Neuron (in vitro differentiated cells): ENCODE results near the gene INSIG1.

Experiments
- H2AFZ ChIP-seq: one replicate; pipeline ENCODE4 v1.6.1; 2013; ENCODE audit warnings: low read depth, mild to moderate bottlenecking, inconsistent platforms, low read length, moderate library complexity
- H3K27me3 ChIP-seq: one replicate; pipeline ENCODE4 v1.6.1; 2013; ENCODE audit warnings: low read length; ENCODE audit not compliant: insufficient read depth
- H3K36me3 ChIP-seq: one replicate; pipeline ENCODE4 v1.6.1; 2013; ENCODE audit warnings: low read length; ENCODE audit not compliant: insufficient read depth
- H3K4me1 ChIP-seq: one replicate; pipeline ENCODE4 v1.6.1; 2013; ENCODE audit warnings: low read length; ENCODE audit not compliant: insufficient read depth
- H3K4me3 ChIP-seq: 2 replicates; pipeline ENCODE4 v1.5.1; 2013; ENCODE audit warnings: mild to moderate bottlenecking, low read length, moderate library complexity
- H3K9me3 ChIP-seq: one replicate; pipeline ENCODE4 v1.6.1; 2013; ENCODE audit warnings: low read length

INSIG1 gene

DNA sequence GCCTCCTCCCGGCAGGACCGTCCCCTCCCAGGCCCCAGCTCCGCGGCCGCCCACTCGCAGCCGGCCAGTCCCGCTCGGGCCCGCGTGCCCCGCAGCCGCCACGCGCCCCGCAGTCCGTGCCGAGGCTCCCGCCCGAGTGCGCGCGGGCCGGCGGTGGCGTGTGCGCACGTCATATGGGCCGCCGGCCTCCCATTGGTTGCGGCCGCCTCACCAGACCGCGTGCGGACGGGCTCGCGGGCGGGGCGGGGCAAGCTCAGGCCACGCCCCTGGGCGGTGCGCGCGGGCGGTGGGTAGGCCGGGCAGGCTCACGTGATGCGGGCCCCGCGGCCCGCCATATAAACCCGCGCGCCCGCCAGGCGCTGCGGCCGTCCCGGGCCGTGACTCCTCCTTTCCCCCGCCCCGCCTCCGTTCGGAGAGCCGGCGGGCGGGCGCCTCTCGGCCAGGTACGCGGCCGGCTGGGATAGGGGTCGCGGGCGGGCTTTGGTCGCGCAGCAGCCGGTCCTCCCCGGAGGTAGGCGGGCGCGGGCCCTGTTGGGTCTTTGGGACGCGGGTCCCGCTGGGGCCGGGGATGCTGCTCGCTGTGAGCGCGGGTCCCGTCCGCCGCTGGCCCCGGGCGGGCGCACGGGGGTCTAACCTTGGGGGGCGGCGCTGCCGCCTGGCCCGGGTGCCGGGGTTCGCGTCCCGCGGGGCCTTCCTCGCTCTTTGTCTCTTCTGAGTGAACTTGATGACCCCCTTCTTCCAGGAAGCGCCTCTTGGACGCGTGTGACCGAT lies at the start of gene INSIG1:
TSS of gene INSIG1 (plus strand) at position 362 of the 771 bp plus-strand sequence. CDS start at position 770, 408 bp downstream.
- Histone ChIP-seq H3K27me3 (no peaks in the 10 kb centered on the region), H3K4me3 (peak within 1 kb of the TSS; percentile 68)

DNA sequence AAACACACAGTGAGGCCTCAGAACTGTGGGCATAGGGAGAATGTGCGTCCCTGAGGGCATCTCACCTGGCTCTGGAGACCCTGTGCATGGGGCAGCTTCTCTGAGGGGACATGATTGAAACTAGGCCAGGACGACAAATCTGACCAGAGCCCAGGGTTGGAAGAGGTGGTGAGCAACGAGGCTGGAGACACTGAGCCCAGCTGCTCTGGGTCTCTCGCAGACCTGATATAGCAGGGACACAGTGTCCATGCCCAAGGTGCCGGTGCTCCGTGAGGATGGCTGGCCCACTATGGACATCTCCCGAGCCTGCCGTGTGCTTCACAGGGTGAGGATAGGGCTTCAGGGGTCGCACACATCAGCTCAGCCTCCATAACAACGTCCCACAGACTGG lies 49.3 kb upstream of the INSIG1 start:
- Histone ChIP-seq H3K4me1 (no peaks in the 10 kb centered on the region), H3K36me3 (no peaks in the 10 kb centered on the region), H2AFZ (no peak overlapping the region), H3K27me3 (peaks cover 17% of the 10 kb centered on the region), H3K9me3 (no peaks in the 10 kb centered on the region), H3K4me3 (no peak overlapping the region)

More for the DNA sequence above, at the start of gene INSIG1:
- Histone ChIP-seq H3K9me3 (no peaks in the 10 kb centered on the region), H3K36me3 (peaks cover 22% of the 10 kb centered on the region), H2AFZ (peak within 1 kb of the TSS; percentile 48), H3K4me1 (peaks cover 31% of the 10 kb centered on the region)

DNA sequence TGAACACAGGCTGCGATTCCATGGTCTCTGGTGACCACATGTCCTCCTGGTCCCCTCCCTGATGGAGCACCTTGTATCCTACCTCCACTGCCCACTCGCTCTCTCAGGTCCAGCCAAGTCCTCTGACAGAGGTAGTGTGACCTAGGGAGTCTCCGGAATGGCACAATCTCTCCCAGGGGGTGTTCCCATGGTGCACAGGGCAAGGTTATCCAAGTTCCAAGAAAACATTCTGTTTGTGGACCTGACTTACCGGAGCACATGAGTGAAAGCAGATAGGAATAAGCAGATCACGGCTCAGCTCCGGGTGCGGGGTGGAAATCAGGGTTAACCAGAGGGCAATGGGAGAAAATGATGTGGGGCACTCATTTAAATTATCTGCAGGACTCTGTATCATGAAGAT lies 45.8 kb upstream of the INSIG1 start:
- H3K4me1 ChIP-seq: no peaks in the 10 kb centered on the region
- H3K36me3 ChIP-seq: no peaks in the 10 kb centered on the region
- no peak overlapping the region for H3K4me3 ChIP-seq
- no peaks in the 10 kb centered on the region for H3K9me3 ChIP-seq
- H3K27me3 ChIP-seq: peaks cover 22% of the 10 kb centered on the region
- H2AFZ ChIP-seq: no peak overlapping the region

DNA sequence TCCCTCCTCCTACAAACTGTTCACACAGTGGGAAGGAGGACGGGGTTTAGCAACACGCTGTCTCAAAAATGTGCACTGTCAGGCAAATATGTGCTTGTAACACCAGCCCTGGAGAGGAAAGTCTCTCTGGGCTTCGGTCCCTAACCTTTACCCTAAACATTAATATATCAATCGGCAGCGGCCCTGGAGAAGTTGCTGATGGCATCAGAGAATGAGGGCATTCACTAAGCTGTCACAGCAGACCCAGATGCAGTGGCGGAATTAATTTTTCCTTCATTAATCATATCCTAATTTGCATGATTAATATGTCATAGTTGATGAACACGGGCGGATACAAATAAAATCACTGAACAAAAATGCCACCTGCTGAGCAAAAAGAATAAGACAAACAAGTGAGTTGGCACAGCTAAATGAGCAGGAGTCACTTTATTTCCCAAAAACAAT lies 45.2 kb upstream of the INSIG1 start:
- H3K9me3 ChIP-seq: no peaks in the 10 kb centered on the region
- H3K36me3 ChIP-seq: no peaks in the 10 kb centered on the region
- H3K4me3 ChIP-seq: no peak overlapping the region
- no peak overlapping the region for H2AFZ ChIP-seq
- H3K4me1 ChIP-seq: no peaks in the 10 kb centered on the region
- H3K27me3 ChIP-seq: peaks cover 22% of the 10 kb centered on the region

DNA sequence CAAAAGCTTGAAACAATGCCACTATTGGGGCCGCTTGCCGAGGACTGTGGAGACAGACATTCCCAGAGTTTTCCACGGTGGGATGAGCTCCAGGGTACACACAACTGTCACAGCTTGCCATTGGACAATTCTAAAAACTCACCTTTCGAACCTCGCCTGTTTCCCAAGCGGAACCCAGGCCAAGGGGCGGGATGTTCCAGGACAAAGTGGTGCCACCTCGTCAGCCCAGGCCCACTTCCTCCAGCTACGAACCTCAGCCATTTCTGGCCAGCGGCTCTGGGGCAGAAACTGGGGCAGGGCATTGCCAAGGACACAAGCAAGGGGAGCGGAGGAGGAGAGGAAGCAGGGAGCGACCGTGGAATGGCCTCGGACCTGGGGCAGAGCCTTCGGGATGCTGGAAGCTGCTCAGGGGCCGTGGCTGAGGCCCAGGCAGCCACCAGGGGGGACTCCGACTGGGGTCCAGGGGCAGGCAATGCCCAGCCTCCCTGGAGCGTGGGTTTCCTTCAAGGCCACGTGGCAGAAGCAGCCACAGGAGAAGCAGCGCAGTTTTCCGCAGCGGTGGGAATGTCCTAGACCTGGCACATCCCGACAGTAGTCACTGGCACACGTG lies 44.7 kb upstream of the INSIG1 start:
- no peaks in the 10 kb centered on the region for H3K9me3 ChIP-seq
- H3K4me3 ChIP-seq: no peak overlapping the region
- H3K27me3 ChIP-seq: peaks cover 22% of the 10 kb centered on the region
- H2AFZ ChIP-seq: no peak overlapping the region
- no peaks in the 10 kb centered on the region for H3K4me1 ChIP-seq
- no peaks in the 10 kb centered on the region for H3K36me3 ChIP-seq

DNA sequence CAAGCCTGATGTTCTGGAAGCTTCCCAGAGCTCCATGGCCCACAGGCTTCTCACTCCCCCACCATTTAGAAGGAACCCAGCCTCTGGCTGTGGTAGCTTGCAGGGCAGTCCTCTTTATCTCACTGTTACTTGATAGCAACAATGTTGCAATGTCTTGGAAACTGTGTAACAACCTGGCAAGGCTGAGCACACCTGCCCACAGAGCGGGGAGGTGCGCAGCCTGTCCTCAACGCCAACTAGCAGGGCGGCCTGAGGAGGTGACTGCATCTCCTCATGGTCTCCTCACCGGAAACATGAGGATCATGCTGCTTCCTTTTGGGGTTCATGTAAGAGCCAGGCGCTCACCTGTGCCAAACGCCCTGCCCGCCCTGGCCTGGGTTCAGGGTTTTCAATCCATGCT lies 43.7 kb upstream of the INSIG1 start:
- H3K9me3 ChIP-seq: no peaks in the 10 kb centered on the region
- no peaks in the 10 kb centered on the region for H3K4me1 ChIP-seq
- no peak overlapping the region for H2AFZ ChIP-seq

DNA sequence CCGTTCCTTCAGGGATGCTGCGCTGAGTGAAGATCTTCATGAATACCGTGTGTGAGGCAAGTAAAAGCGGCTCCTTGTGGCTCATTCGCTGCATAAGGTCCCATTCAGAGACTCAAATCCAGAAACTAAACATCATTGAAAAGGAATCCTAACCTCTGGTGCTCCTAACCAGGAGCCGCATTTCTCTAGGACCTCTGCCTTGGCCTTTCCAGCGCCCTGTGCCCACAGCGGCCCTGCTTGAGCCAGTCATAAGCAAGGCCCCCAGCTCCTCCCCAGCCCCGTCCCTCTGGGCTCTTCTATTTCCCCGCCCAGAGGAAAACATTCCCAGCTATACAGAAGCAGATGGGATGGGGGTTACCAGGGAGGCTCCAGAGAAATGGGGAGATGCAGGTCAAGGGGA lies 42.6 kb upstream of the INSIG1 start:
- Histone ChIP-seq H3K4me3 (no peak overlapping the region), H3K4me1 (no peaks in the 10 kb centered on the region), H3K36me3 (no peaks in the 10 kb centered on the region), H3K9me3 (no peaks in the 10 kb centered on the region), H2AFZ (no peak overlapping the region), H3K27me3 (peaks cover 27% of the 10 kb centered on the region)

More for the DNA sequence above, 43.7 kb upstream of the INSIG1 start:
- peaks cover 22% of the 10 kb centered on the region for H3K27me3 ChIP-seq
- H3K4me3 ChIP-seq: no peak overlapping the region
- no peaks in the 10 kb centered on the region for H3K36me3 ChIP-seq

DNA sequence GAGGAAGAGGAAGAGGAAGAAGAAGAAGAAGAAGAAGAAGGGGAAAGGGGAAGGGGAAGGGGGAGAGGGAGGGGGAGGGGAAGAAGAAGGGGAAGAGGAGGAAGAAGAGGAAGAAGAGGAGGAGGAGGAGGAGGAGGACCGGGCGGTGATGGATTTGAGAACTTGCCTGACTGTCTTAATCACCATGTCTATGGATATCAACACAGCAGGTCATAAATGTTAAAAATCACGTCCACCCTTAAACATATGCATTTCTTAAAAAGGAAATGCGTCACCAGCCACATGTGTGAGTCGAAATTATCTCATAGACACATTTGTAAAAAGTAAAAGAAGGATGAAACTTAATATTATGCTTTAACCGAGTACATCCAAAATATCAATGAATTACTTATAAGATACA lies 42.1 kb upstream of the INSIG1 start:
- H3K27me3 ChIP-seq: peaks cover 30% of the 10 kb centered on the region
- no peaks in the 10 kb centered on the region for H3K4me1 ChIP-seq
- H2AFZ ChIP-seq: no peak overlapping the region
- H3K36me3 ChIP-seq: no peaks in the 10 kb centered on the region
- H3K4me3 ChIP-seq: no peak overlapping the region
- no peaks in the 10 kb centered on the region for H3K9me3 ChIP-seq

DNA sequence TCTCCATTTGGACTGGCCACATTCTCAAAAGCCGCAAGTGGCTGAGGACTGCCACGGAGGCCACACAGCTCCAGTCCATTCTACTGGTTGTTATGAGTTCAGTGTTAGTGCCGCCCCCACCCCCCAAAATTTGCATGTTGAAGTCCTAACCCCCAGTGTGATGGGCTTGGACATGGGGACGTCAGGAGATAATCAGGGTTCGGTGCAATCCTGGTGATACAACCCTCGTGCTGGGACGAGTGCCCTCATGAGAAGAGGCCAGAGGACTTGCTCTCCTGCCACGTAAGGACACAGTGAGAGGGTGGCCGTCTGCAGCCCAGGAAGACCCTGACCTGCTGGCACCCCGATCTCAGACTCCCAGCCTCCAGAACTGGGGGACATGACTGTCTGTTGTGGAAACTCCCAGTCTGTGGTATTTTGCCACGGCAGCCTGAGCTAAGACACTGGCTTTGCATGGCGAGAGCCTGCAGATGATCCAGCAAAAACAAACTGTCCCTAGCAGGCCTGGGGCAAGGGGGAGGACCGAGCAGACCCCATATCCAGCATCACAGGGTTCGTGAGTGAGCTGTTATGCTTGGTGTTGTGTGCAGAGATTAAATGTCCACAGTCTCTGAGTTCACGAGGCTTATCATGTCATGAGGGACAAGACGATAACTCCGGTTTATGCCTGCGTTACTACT lies 41.5 kb upstream of the INSIG1 start:
- Histone ChIP-seq H3K9me3 (no peaks in the 10 kb centered on the region), H3K27me3 (peaks cover 30% of the 10 kb centered on the region), H2AFZ (no peak overlapping the region), H3K4me1 (no peaks in the 10 kb centered on the region), H3K36me3 (no peaks in the 10 kb centered on the region), H3K4me3 (no peak overlapping the region)

DNA sequence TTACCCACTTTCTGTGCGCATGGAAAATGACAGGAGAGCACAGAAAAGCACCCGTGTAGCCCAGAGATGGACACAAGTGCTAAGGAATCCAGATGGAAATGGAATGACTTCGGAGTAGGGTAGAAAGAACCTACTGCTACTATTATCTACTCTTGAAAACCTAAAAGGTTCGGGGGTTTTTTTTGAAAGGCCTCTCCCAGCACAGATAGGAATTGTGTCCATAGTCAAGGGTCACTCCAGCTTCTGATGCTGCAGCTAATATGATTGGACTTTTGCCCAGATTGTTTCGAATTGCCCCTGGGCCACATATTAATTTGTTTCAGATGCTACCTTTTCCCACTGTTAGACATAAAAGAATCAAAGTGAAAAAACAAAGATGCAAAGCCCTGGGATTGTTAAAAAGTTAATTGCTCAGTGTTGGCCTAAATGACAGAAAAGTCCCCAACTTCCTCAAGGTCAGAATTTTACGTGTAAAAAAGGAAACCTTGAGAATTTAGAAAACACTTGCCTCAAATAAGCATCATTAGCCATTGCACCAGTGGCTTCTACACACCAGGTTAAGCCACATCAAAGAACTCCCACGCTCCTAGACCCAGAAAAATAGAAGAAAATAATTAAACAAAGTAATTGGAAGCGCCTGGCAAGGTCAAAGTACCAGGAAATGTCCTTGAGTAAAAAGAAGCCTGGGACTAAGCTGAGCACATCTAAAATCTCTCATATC lies 40.8 kb upstream of the INSIG1 start:
- no peak overlapping the region for H3K4me3 ChIP-seq
- no peaks in the 10 kb centered on the region for H3K9me3 ChIP-seq
- peaks cover under 1% of the 10 kb centered on the region for H3K4me1 ChIP-seq
- H3K27me3 ChIP-seq: peaks cover 30% of the 10 kb centered on the region
- no peaks in the 10 kb centered on the region for H3K36me3 ChIP-seq
- no peak overlapping the region for H2AFZ ChIP-seq

DNA sequence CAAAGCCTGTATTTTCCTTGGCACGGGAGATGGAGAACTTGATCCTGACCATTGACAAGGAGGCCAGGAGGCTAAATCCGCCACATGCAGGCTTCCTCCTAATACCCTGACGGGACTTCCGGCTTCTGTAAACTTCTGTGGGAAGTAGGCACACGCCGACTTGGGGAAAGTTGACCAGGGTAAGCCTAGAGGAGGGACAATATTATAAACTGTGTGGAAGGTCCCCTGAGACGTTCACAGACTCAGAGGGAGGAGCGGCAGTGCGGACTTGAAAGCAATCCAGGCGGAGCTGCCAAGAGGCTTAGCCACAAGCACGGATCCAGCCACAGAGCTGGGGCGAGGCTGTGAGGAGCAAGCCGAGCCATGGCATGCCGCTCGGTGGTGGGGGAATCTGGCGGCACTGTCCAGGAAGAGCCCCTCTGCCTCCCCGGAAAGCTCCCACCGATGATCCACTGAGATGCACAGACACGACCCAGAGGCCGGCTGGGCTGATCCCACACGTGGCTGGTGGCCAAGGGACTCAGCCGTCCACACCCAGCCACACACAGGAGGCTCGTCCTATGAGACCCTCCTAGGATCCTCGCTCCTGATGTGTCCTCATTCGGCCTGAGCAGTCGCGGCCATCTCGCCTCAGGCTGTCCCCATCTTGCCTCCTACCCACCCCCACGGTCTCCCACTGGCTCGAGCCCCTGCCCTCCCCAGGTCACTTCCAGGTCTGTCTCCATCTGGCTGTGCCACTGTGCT lies 40.0 kb upstream of the INSIG1 start:
- no peaks in the 10 kb centered on the region for H3K9me3 ChIP-seq
- H3K4me3 ChIP-seq: no peak overlapping the region
- H3K4me1 ChIP-seq: peaks cover 3% of the 10 kb centered on the region
- H3K36me3 ChIP-seq: no peaks in the 10 kb centered on the region
- H2AFZ ChIP-seq: no peak overlapping the region
- peaks cover 25% of the 10 kb centered on the region for H3K27me3 ChIP-seq

DNA sequence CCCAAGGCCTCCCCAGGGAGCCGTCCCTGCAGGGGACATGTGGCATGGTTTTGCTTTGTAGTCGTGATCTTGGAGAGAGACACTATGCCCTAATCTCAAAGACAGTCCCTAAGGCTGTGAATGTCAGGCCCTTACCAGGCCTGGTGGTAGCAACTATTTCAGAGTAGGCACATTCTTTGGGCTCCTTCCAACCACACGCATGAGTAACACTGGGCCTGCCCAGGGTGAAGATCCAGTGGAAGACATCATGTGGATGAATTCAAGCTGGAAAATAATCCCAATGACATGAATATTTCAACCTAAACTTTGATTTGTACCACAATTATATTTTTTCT lies 39.5 kb upstream of the INSIG1 start:
- no peaks in the 10 kb centered on the region for H3K9me3 ChIP-seq
- no peaks in the 10 kb centered on the region for H3K36me3 ChIP-seq
- H3K4me1 ChIP-seq: peaks cover 3% of the 10 kb centered on the region
- H2AFZ ChIP-seq: no peak overlapping the region
- H3K27me3 ChIP-seq: peaks cover 25% of the 10 kb centered on the region
- no peak overlapping the region for H3K4me3 ChIP-seq
